DOHH2 (cell line): ENCODE data around the gene TBK1.

ENCODE experiments used
- CTCF ChIP-seq: fragments of 200-600 bp; sonication (generic); IDR thresholded peaks from one replicate; pipeline ENCODE4 v1.5.1; 2014; ENCODE audit warnings: antibody characterized with exemption, mild to moderate bottlenecking, low read depth, low read length; ENCODE audit not compliant: poor library complexity, severe bottlenecking
- EZH2phosphoT487 ChIP-seq: fragments of 200-600 bp; sonication (generic); IDR thresholded peaks from 2 replicates; pipeline ENCODE4 v1.6.1; 2017; ENCODE audit warnings: borderline replicate concordance, mild to moderate bottlenecking, antibody characterized with exemption, low read length, moderate library complexity, mixed read lengths

GRCh38 chr12:64411427-64411826 is 40.5 kb upstream of the TBK1 start:
- TF ChIP-seq CTCF (no peak), EZH2phosphoT487 (no peak)
